ENCODE results near the gene SHC3.
A peak's percentile ranks its signal among the peaks of the same experiment; 100 is the strongest.

The SHC3 gene

DNA sequence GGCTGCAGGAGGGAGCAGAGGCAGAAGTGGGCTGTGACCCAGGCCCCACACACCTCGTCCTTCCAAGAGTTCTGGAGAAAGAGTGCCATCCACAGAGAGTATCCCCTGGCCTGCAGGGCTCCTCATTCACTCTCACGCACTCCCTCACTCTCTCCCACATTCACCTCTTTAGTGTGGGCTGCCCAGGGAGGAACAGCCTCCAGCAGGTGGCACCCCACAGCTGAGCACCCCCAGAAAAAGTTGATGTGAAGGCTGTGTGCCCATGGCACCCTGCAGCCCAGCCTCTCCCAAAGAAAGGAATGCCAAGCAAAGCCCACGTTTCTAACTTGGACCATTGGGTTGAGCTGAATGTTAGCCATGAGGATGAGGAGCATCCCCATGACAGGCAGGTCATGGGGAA lies 4.5 kb upstream of the SHC3 start:
- no peak for DNase-seq

DNA sequence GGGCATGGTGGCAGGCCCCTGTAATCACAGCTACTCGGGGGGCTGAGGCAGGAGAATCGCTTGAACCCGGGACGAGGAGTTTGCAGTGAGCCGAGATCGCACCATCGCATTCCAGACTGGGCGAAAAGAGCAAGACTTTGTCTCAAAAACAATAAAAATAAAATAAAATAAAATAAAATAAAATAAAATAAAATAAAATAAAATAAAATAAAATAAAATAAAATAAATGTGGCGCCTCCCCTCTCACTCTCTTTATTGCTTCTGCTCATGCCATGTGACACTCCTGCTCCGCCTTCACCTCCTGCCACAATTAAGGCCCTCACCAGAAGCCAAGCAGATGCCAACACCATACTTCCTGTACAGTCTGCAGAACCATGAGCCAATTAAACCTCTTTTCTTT lies 3.8 kb upstream of the SHC3 start:
- DNase-seq = no peak

DNA sequence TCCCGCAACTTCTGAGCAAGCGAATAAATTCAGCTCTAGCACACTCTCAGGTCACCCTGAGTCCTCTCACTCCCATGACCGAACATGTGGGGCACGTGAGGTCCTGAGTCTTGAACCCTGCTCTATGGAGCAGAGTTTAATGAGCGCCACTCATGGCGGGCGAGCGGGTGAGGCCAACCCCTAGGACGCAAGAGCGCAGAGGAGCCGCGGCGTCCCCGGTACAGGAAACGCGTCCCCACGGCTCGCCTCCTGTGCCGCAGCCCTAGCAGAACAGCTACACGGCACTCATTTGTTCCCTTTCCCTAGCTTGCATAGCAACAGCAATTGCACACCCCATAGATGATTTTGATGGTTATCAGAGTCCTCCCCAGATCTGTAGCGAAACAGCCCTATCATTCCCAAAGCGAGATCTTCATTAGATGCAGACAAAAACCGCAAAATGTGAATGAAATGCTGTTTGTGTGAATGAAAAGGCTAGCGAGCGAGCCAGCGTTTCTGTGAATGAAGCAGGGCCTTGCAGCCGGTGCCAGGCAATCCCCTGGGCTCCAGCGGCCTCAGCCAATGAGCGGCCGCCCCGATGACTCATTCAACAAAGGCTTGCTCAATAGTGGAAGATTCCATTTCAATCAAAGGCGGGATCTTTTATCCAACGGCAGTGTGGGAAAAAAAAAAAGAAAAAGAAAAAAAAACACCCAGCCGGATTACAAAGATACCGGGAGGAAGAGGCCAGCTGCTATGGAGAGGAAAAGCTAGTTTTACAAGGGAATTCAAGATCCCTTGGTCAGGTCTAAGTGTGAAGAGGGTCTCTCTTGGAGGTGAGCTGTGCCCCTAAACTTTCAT lies 1.5 kb upstream of the SHC3 start:
- peak; percentile 32 for DNase-seq

DNA sequence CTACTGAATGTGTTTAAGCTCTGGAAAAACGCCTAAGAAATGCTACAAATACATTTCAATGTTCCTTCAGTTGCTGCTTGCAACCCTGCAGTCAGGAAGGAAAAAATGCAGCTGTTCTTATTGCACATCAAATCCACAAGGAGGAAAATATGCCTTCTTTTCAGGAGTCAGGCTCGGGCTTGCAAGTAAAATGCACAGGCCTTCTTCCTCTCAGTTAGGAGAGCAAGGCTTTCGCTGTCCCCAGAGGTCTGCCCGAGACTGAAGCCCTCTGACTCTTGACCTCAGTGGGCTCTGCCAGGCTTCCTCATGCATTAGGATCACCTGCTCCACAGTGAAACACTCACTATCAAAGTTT lies 899 bp upstream of the SHC3 start:
- DNase-seq = no peak

DNA sequence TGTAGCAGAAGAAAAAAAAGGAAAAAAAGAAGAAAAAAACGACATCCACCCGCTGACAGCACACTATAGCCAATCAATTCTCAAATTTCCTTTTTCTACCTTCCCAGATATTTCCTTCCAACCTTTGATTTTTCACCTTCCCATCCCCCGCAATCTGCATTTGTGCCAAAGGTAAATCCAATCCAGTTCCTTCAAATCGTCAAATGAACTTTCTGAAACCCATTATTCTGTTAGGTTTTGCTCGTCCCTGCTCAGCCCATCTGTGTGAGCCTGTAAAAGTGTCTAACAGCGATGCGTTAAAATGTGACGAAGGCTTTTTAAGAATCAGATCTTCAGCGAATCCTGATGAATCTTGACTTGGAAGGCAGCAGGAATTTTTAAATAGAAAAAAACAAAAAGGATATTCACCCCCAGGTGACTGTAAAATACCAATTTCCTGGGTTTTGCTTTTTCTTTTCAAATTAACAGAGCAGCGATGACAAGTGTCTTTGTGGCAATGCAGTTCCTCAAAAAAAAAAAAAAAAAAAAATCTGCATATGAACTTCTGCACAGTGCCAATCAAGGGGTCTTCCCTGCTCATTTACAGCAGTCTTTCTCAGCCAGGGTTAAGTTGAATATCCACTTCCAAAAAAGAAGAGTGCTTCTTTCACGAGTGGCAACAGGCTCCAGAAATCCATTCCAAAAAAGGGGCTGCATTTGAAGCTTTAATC lies 367 bp upstream of the SHC3 start:
- DNase-seq = no peak

DNA sequence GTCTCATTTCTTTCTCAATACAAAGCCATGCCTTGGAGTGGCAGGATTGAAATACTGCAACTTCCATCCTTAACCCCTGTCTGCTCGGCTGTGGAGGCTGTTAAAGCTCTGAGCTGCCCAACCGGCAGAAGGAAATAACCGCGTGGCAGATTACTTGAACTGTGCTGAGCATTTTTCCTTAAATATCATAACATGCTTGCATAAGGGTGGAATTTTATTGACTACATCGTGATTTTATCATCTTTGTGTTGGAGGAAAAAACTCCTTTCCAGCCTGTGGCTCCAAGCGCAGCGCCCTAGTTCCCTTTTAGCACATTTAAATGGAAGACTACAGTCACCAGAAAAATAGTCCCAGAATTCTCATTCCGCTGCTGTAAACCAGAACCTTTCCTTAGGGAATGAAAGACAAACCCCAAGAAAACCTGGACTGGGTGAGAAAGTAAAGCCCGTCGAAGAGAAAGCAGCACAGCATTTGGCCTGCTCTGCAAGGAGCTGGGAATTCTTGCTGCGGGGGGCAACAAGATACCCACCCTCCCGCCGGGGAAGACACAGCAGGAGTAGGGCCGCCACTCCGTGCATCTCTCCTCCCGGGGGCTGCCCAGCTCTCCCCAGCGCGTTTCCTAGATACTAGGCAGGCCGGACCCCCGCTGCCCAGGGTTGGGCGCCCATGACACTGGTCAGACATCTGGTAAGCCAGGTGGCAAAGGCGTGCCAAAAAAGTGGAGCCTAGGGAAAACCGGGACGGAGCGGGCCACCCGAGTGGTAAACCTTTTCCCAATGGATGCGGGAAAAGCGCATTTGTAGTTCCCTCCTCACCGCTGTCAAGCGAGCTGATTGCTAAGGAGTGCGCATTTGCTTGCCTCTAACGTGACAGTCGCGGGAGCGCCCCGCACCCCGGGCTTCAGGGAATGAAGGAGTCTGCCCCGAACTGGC lies 1.3 kb downstream of the SHC3 start:
- no peak for DNase-seq

DNA sequence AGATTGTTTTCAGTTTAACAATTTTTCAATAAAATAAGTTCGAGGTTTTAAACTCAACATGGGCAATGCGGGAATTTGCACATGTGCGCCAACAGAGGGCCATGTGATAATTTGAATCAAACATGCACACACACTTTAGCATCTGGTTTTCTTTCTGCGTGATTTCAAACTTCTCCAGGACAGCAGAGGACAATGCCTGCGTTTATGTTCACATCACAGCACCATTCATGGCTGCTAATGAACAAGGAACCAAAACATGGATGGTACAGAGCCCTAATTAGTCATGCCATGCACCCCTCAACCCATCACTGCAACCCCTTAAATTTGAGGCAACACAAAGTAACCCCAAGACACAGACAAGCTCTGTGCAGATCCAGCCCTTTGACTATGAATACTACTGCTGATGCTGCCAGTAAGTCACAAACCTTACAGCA lies 2.8 kb downstream of the SHC3 start:
- DNase-seq = no peak

DNA sequence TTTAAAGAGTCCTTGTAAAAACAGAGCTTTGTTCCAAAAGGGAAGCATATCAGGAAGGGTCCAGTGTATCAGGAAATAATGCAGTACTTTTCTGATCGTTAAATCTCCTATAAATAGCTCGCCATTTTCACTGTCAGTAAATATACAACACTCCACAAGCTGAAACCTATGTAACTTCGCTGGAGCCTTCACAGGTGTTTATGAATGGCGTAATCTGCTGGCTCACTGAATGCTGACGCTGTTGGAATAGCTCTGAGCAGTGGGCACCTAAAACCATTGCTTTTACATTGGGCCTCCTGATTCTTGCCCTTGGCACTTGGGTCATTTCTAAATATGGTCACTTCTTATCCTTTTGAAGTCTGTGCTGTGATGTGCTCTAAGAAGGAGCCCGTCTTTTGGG lies 4.3 kb downstream of the SHC3 start:
- DNase-seq = no peak

DNA sequence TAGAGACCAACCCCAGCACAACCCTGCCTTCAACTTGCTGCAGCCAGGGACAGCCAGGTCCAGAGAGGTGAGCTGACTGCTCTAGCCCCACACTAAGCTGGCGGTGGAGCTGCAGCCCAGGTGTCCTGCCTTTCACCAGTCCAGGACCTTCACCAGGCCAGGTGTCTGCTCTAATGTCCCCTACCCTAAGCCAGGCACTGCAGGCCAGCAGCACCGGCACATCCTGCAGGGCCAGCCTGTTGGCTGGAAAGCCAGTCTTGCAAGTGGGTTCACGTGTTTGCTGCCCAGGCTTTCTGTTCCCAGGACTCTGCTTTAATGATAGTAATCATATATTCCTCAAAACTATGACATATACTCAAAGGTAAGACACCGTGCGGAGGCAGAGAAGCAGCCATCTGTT lies 5.5 kb downstream of the SHC3 start:
- no peak for DNase-seq

DNA sequence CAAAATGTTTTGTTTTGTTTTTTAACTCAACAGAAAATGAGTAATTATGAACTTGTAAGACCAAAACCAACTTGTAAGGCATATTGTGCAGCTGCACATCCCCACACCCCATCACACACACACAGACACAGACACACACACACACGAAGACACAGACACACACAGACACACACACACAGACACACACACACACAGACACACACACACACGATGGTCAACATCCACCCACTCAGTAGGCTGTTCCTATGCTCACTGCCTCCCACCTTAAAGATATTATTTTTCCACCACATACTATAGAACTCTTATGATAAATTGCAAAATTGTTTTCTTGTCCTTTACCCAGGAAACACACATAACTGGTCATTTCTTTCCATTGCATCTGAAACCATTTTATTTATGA lies 6.2 kb downstream of the SHC3 start:
- DNase-seq = no peak

DNA sequence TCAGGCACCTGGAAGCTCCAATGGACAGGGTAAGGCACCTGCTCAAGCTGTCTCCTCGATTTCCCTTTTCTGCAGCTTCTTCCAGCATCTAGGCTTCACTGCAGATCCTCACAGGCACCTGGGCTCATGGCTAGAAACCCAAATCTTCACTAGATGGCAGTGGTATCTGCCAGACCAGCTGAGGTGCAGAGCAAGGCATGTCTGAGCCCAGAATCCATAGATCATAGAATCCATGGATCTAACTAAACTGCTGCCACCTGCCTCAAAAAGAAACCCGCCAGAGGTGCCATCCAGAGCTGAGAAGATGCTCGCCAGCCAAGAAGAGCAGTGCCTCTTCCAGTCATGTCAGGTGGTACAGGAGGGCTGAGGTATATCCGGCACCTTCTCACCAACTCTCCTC lies 6.9 kb downstream of the SHC3 start:
- no peak for DNase-seq

DNA sequence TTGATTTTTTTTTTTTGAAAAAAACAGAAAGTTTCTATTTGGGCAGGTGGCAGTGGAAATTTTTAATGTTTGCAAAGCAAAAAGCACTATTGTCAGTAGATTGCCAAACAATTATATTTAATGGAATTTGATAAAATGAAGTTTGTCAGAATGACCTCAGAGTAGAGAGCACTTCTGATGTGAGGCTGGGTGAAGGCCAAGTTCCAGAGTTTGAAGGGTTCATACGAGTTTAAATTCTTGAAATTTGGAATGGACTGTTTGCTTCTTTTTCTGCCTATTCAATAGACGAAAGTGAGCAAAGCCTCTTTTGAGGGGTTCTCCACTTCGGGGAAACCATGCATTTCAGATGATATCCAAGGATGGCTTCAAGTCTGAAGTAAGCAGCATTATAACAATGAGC lies 7.4 kb downstream of the SHC3 start:
- no peak for DNase-seq

DNA sequence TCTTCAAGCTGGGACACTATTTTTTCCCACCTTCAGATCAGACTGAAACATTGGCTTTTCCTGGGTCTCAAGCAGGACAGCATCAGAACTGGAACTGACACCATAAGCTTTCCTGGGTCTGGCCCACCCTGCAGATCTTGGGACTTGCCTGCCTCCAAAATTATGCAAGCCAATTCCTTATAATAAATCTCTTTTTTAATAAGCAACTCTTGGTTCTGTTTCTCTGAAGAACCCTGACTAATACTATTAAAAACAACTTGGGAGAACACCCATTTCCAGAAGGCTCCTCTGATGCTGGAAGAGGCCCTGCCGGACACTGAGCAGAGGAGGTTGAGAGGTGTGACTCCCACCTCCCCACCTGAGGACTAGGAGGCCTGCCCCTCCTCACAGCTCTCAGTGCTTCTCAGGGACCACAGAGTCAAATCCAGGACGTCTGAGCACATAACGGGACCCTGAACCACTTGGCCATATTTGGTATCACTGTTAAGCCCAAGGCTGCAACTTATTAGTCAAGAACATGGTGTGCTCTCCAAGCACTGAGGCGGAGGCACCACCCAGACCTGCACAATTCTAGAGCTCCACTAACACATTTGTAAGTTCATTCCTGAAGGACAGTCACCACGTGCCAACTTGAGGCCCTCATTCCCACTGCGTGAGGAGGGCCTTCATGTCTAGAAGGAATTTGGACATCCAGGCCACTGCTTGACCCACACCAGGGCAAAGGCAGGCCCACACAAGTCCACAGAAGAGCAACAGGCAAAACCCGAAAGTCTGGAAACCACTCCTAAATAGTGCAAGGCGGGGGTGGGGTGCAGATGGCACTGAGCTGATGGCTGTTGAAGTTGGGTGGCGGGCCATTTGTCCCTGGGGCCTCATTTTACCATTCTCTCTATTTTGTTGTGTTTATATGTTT lies 9.5 kb downstream of the SHC3 start:
- no peak for DNase-seq

DNA sequence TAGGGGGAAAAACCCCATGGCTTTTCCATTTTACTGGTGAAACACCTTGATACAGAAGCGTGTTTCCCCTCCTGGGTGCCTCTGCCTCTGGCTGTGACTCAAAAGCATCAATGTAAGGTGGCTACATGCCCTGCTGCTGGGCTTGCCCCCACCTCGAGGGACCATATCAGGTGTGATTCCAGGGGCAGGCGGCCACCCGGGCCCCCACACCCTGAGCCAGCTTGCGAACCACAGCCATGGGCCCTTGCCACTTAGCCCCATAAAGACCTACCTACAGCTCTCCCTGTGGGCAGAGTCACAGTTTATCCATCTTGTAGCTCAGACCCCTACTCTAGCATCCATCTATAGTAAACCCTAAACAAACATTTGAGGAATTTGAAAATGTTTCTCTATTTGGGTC lies 10.8 kb downstream of the SHC3 start:
- DNase-seq = no peak

DNA sequence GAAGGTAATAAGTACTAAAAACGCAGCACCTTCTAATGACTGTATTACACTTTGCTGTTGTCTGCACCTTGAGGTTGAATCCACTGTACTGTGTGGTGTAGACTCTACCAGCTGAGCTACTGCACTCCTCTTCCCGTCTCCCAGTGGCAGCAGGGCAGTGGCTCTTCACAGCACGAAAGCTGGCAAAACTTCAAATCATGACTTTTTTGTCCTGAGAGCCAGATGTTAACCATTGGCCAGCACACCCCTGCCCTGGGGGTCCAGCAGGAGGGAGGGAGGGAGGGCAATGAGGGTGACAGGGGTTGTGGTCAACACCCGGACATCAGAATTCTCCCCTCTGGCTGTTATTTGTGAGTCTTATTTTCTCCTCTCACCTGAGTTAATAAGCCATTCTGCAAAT lies 11.8 kb downstream of the SHC3 start:
- DNase-seq = no peak

DNA sequence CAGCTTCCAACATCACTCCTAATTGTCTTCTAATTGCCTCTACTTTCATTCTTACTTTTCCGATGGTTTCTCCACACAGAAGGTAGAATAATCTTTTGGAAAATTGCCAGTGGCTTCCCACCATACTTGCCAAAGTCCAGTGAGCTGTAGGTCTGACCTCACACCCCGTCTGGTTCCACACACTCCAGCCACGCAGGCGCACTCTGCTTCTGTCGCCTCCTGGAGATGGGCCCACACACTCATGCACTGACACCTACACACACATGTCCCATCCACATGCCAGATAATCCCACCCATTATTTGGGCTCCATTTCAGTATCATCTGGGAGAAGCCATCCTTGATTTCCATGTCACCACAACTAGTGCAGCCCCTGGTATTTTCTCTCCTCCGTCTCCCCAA lies 12.7 kb downstream of the SHC3 start:
- DNase-seq = no peak

DNA sequence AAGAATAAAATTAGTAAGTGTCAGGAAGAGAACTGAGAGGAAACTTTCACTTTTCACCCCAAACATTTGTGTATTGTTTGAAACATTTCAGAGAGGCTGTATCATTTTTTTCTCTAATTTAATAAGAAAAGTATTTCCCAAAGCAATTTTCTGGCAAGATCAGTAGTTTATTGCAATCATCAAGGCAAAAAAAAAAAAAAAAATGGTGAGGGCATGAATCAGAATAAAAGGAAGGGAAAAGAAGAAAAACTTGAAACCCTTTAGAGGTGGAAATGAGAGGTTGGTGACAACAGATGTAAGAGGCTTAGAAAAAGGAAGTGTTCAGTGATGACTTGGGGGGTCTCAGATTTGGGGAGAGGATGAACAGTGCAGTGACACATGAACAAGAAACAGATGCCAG lies 13.3 kb downstream of the SHC3 start:
- no peak for DNase-seq

DNA sequence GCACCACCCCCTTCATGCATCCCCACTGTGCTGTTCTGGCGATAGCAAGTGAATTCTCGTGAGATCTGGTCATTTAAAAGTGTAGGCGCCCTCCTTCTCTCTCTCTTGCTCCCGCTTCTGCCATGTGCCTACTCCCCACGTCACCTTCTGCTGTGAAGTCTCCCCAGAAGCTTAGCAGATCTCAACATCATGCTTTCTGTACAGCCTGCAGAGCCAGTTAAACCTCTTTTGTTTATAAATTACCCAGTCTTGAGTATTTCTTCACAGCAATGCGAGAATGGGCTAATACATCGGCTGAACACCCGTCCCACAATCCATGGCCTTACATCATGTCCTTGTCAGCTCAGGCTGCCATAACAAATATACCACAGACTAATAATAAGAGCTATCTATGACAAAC lies 17.4 kb downstream of the SHC3 start:
- DNase-seq = no peak

DNA sequence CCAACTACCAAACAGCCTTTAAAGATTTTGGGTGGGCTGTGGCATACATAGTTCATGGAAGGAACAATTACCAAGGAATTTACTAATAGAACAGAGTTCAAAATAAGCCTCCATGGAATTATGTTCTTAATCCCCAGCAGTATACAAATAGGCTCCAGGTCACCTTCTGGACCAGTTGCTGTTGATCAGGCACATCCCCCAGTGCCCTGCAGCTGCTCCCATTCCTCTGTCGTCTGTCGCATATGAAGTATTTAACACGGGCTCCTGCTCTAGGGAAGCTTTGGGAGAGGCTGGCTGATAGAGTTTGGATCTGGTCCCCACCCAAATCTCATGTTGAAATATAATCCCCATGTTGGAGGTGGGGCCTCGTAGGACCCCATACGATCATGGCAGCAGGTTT lies 17.8 kb downstream of the SHC3 start:
- DNase-seq = peak; percentile 24

DNA sequence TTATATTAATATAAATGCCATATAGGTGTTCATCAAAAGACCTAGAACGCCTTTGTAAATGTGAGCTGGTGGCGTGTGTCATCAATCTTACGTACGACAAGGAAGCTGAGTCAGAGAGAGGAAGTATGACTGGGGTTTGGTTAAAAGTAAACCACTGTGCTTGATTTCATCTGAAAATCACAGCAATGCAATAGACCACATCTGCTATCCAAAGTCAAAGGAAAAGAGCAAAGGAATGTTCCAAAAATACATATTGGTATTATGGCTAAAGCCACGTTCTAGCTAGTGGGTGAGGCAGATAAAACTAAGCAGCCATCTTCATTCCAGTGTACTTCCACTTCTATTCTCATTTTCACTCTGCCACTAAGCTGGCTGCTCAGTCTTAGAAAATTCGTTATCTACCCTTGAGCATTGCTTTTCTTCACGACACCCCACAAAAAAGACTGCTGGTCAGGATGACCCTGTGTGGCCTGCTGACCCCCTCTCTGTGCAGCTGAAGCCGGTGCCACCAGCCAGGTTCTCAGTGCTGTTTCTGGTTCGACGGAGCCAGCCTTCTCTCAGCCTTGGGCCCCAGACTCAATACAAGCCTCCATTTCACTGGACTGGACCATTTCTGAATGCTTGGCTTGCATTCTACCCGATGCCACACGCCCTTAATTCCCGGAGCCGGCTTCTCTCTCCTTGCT lies 23.8 kb downstream of the SHC3 start:
- DNase-seq = no peak

DNA sequence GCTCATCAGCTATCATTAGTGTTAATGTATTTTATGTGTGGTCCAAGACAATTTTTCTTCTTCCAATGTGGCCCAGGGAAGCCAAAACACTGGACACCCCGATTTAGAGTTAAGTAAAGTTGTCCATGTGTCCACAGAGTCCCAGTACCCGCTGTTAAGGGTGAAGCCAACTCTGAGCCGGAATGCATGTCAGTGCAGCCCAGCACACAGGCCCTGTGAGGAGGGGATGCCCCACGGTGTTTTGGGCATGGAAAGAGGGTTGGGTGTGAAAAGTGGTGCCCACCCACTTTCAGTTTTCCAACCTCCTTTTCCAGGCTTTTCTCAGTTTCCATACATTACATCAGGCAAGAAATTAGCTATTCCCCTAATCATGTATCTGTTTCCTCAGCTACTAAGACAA lies 24.4 kb downstream of the SHC3 start:
- no peak for DNase-seq
